CD4-positive, alpha-beta T cell treated with Interferon alpha-2 for 1 hour (primary cell): ENCODE data around the gene EXOC1.
A peak's percentile ranks its signal among the peaks of the same experiment; 100 is the strongest.
"Not testable (repeated sequence)": the region's sequence is repeated elsewhere in the genome, so short reads cannot be mapped to it uniquely, and the experiment has no call there.

Source experiments
- DNase-seq, 2 donors: peaks; one replicate each; pipeline ENCODE4 v3.0.0-alpha.2; 2020 to 2022

The EXOC1 gene

DNA sequence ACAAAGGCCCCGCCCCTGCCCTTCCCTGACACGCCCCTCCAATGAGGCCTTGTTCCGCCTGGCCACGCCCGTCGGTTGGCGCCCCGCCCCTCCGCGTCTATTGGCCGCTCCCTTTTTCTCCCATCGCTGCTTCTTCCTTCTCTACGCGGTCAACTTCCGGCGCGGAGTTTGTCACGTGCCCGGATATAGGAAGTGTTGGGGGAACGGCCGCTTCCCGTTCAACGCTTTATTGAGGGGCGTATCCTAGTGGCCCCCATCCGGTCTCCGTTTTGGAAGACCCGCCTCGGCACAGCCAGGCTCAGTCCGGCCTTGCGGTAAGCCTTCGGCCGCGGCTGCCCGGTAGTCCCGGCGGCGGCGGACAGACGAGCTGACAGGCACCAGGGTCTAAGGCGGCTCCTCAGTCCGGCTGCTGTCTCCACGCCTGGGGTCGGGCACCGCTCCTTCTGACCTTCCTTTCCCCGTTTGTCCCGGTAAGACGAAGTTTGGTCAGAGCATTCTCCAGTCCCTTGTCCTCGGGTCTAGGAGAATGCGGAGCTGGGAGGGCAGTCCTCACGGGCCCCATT is at the start of gene EXOC1:
EXOC1 (plus strand) TSS at position 165 of the 563 bp plus-strand sequence. CDS start 4,676 bp downstream, outside the sequence.
- DNase-seq: peak; percentile 95

DNA sequence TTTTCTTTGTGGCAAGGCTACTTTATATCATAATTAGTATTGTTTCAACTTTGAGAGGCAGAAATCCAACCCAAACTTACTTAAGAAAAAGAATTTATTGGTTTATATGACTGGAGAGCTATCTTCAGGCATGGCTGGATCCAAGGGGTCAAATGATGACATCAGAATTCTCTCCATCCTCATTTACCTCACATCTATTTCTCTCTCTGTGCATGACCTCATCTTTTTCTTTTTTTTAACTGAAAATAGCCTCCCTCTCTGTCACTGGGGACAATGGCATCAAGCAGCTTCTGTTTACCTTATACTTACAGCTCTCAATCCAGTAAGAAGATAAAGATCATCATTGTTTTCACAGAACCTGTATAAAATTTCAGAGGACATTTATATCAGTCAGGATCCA is 45.9 kb upstream of the EXOC1 start:
- DNase-seq: no peak

GRCh38 chr4:55808186-55808585 is 45.3 kb upstream of the EXOC1 start:
- DNase-seq: no peak

DNA sequence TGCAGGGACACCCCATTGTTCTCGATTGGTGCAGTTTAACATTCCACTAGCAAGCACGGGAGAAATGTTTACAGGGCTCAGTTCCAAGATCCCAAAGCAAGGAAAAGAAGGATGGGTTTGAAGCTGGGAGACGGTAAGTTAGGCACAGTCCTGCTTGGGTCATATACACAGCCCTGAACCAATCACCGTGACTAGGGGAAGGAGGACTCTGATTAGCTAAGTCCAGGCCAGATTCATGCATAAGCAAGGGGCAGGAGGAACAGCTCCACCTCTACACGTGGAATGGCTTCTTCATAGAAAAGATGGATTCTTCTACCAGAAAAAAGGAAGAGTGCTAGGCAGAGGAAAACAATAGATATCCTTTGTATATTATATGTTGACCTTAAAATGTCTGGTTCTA is 44.8 kb upstream of the EXOC1 start:
- no peak for DNase-seq

GRCh38 chr4:55817691-55818090 is 35.8 kb upstream of the EXOC1 start:
- no peak for DNase-seq

DNA sequence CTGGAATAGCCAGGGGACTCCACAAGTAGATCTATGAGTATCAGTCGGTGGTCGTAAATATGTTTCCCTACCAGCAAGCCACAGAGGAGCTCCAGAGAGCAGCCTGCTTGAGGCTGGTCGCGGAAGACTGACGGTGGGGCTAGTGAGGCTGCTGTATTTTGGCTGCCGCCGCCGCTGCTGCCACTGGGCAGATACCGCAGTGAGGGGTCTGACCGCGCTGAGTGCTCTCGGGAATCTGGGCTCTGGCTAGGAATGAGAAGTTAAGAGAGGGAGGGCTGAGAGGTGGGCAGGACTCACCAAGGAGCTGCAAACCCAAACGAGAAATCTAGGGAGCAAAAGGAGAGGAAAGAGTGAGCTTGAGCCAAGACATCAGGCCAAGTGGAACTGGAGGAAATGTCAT is 33.8 kb upstream of the EXOC1 start, which contains the start of gene EXOC1L:
EXOC1L (plus strand) TSS at position 157 of the 400 bp plus-strand sequence; CDS start at position 394, 237 bp downstream.
- no peak for DNase-seq

GRCh38 chr4:55820279-55820678 is 33.2 kb upstream of the EXOC1 start:
- no peak for DNase-seq

DNA sequence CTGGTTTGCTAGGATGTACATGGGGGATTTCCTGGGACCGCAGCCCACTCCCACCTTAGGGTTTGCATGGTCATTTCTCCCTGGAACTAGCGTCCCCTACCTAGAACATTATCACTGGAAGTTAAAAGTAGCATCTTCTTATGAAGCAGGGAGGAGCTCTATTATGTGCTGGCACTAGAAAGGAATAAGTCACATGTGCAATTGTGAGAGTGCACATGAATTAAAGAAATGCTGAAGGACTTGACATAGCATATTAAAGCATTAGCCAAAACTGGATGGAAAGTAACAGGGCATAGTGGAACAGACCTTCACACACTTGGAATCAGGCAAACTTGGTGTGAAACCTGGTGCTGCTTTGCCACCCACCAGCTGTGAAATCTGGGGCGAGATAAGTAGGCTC is 31.1 kb upstream of the EXOC1 start:
- DNase-seq: no peak

DNA sequence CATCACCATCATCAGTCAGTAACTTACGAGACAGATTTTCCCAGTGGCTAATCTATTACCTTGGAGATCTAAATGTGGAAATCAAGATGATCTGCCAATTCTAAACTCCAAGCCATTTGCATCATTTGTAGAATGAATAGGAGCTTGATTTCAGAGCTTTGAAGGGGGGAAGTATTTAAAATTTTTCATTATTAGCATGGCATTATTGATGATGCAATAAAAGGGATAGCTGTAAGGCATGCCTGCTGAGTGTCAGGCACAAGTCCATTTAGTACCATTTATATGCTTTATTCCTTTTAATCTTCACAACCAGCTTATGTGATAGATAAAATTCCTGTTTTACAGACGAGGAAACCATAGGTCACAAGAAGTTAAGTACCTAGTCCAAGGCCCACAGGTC is 28.6 kb upstream of the EXOC1 start:
- DNase-seq: no peak

- DNase-seq: no peak
Measured at GRCh38 chr4:55826986-55827385, 26.5 kb upstream of the EXOC1 start.

DNA sequence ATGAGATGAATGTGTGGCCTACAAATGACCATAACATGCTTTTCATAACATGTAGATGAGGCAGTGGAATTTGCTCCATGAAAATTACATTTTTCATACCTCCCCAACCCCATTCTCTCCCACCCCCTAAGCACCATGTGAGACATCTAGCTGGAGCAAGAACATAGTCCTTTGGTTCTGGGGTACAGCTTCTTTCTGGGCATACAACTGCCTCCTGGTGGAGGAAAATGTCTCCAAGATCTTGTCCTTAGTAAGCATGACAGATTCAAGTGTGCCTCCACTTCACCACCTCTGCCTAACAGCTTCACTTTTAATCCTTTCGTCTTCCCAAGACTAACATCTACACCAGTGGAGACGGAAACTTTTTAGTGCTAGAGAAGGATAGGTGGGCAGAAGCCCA is 25.9 kb upstream of the EXOC1 start:
- DNase-seq: no peak

GRCh38 chr4:55830048-55830447 is 23.4 kb upstream of the EXOC1 start:
- DNase-seq: no peak

GRCh38 chr4:55830716-55831115 is 22.7 kb upstream of the EXOC1 start:
- no peak for DNase-seq

DNA sequence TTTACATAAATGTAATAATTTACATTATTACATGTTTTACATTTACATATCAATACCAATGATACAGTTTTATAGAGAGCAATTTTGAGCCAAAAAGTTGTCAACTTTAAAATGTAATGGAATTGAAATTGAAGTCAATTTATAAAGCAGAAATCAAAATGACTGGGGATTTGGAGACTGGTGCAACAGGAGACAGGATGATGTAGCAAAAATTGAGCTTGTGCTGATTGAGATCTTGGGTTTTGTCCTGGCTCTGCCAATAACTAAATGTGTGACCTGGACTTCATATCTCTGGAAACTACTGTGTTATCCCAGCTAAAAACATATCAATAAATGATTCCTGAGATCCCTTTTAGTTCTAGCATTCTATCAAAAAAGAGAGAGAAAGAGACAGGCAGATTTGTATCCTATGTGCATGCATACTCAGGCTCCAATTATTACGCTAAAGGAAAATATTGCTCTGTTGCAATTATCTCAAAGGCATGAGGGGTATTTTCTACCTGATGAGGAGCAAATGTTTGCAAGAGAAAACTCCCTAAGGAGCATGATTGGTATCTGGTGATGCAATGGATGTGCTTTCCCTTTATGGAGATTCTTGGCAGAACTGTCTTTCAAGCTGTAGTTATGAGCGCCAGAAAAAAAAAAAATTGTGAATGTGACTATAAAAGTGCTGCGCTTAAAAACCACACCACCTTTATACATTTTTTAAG is 19.2 kb upstream of the EXOC1 start:
- DNase-seq: no peak

DNA sequence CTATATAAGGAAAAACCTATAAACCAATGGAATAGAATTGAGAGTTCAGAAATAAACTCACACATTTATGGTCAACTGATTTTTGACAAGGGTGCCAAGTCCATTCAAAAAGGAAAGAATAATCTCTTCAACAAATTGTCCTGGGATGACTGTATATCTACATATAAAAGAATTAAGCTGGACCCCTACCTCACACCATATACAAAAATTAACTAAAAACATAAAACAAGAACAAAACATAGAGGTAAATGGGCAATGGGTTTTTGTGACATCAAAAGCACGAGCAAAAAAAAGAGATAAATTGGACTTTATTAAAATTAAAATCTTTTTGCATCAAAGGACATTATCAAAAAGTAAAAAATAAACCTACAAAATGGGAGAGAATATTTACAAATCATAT is 15.5 kb upstream of the EXOC1 start:
- no peak for DNase-seq

DNA sequence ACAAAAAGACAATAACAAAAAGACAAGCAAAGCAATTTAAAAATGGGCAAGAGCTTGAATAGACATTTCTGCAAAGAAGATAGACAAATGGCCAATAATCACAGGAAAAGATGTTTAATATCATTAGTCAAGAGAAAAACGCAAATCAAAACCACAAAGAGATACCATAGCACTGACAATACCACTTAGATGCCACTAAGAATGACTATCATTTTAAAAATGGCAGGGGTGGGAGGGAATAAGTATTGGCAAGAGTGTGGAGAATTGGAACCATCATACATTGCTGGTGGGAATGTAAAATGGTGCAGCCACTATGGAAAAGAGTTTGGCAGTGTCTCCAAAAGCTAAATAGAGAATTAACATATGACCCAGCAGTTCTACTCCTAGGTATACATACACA is 15.1 kb upstream of the EXOC1 start:
- no peak for DNase-seq

DNA sequence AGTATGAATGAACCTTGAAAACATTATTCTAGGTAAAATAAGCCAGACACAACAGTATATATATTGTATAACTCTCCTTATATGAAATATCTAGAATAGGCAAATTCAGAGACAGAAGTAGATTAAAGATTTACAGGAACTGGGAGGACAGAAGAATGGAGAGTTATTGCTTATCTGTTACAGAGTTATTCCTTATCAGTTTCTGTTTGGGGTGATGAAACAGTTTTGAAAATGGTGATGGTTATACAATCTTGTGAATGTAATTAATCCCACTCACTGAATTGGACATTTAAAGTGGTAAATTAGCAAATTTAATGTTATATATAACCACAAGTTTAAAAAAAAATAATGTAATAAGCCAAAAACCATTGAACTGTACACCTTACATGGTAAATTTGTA is 14.5 kb upstream of the EXOC1 start:
- DNase-seq: no peak

- no peak for DNase-seq
Measured at GRCh38 chr4:55840956-55841355, 12.5 kb upstream of the EXOC1 start.

GRCh38 chr4:55841373-55842239 is 11.8 kb upstream of the EXOC1 start:
- DNase-seq: not testable (repeated sequence)

- DNase-seq: not testable (repeated sequence)
Measured at GRCh38 chr4:55842312-55842711, 11.1 kb upstream of the EXOC1 start.

- no peak for DNase-seq
Measured at GRCh38 chr4:55849724-55850123, 3.7 kb upstream of the EXOC1 start.

DNA sequence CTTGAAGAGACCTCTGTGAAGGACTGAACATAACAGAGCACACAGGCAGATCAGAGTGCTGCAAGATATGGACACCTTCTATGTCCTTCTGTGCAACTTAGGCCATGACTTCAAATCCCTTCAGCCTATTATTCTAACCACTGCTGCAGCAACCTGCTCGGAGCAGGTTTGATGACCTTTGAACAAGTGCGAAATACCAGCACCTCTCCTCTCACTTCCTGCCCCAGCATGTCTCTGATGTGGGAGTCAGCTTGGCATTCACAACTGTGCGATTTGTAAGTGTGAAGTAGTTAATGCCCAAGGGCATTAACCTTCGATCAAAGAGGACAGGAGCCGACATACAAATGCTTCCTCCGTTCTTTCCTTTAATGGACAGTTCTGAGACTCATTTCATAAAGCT is 1.6 kb upstream of the EXOC1 start:
- peak in 1 of 2 donors; percentile 26 for DNase-seq

- DNase-seq: no peak
Measured at GRCh38 chr4:55854129-55854528, 681 bp downstream of the EXOC1 start.

DNA sequence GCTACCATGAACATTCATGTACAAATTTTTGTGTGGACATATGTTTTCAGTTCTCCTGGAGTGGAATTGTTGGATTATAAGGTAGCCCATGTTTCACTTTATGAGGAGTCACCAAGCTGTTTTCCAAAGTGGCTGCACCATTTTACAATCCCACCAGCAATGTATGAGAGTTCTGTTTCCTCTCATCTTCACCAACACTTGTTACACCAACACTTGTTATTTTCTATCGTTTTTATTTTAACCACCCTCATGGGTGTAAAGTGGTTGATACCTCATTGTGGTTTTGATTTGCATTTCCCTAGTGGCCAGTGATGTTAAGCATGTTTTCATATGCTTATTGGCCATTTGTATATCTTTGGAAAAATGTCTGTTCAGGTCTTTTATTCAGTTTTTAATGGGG is 4.1 kb downstream of the EXOC1 start:
- DNase-seq: no peak
